HG03439 (cell line): ENCODE results near the gene GDF10.

ENCODE experiments used
- ATAC-seq: cut with Tn5 transposase; IDR thresholded peaks from one replicate; pipeline ENCODE4 v1.9.1; 2021; ENCODE audit warnings: mild to moderate bottlenecking, moderate library complexity; ENCODE audit not compliant: unreplicated experiment

GDF10 gene

DNA sequence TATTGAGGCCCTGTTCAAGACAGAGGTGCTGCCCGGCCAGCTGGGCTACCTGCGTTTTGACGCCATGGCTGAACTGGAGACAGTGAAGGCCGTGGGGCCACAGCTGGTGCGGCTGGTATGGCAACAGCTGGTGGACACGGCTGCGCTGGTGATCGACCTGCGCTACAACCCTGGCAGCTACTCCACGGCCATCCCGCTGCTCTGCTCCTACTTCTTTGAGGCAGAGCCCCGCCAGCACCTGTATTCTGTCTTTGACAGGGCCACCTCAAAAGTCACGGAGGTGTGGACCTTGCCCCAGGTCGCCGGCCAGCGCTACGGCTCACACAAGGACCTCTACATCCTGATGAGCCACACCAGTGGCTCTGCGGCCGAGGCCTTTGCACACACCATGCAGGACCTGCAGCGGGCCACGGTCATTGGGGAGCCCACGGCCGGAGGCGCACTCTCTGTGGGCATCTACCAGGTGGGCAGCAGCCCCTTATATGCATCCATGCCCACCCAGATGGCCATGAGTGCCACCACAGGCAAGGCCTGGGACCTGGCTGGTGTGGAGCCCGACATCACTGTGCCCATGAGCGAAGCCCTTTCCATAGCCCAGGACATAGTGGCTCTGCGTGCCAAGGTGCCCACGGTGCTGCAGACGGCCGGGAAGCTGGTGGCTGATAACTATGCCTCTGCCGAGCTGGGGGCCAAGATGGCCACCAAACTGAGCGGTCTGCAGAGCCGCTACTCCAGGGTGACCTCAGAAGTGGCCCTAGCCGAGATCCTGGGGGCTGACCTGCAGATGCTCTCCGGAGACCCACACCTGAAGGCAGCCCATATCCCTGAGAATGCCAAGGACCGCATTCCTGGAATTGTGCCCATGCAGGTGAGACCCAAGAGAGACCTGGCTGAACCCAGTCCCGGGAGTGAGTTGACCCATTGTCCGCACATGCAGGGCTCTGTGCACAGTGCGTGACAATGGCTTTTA, 51.0 kb downstream of the GDF10 start:
- ATAC-seq: no peak

GRCh38 chr10:47351899-47352815, 52.2 kb downstream of the GDF10 start:
- no peak for ATAC-seq

- no peak for ATAC-seq
Measured at GRCh38 chr10:47353351-47353750, 53.4 kb downstream of the GDF10 start.

DNA sequence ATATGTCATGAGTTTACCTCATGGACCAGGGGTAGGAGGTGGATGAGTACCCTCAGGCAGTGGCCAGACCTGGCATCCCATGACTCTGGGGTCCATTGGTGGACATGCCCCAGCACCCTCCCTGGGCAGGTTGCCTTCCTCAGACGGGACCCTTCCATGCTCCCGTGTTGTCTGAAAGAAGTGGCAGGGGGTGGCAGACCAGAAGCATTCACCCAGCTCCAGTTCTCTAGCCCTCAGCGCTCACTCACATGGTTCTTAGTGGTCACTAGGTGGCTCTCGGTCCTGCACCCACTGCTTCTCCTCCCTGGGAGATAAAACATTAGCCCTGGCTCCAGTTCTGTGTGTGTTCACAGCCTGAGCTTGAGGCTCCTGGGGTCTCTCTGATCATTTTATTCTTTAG, 54.2 kb downstream of the GDF10 start:
- ATAC-seq: no peak

DNA sequence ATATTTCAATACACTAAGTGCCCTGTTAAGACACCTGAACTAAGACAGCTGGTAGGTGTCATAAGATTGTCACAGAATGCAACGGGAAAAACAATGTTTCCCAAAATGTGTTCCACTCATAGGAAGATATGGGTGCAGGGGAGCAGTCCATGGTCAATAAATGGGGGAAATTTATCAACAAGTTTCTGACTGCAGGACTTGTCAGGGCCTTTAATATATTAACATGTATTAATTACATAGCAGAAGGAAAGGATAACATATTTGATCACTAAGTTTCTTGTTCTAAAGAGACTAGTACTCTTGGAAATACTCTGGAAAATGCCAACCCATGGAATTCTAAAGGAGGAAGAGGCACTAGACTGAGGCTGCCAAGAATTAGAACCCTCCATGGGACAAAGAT, 54.9 kb downstream of the GDF10 start:
- no peak for ATAC-seq

DNA sequence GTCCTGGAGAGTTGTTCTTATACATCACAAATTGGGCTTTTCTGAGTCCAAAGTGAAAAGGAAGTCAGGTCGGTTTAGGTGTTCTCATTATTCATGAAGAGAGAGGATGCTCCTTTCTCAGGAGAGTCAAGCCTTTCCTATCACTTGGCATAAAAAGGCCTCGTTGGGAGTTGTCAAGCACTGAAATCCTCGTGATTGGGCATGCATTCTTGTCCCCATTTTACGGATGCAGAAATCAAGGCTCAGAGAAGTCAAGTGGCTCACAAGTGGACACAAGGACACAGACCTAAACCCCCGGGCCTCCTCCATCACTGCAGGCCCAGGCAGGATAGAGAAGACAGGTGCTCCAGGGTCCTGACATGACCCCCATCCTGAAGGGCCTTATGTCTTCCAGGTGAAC, 56.7 kb downstream of the GDF10 start:
- ATAC-seq: no peak

- no peak for ATAC-seq
Measured at GRCh38 chr10:47357131-47357582, 57.2 kb downstream of the GDF10 start.

GRCh38 chr10:47357911-47358310, 57.9 kb downstream of the GDF10 start:
- no peak for ATAC-seq

DNA sequence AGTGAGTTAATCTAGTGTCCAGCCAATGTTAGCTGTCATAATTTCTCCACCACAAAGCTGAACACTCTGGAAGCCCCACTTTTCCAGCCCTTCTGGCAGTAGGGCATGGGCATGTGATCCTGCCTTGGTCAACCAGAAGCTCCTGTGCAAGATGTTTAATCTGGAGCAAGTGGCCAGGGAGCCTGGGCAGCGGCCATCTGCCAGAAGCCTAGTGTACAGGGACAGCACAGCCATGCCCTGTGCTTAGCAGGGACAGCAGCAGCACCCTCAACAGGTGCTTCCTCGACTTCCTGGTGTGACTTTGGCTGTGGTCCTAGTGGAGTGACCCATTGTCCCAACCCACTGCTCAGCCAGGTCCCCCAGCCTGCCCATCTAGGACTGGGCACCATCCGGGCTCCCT, 58.5 kb downstream of the GDF10 start:
- ATAC-seq: no peak

GRCh38 chr10:47359101-47359500, 59.1 kb downstream of the GDF10 start:
- ATAC-seq: no peak

- no peak for ATAC-seq
Measured at GRCh38 chr10:47359626-47360418, 59.8 kb downstream of the GDF10 start.

GRCh38 chr10:47360419-47361040, 60.5 kb downstream of the GDF10 start:
- no peak for ATAC-seq

DNA sequence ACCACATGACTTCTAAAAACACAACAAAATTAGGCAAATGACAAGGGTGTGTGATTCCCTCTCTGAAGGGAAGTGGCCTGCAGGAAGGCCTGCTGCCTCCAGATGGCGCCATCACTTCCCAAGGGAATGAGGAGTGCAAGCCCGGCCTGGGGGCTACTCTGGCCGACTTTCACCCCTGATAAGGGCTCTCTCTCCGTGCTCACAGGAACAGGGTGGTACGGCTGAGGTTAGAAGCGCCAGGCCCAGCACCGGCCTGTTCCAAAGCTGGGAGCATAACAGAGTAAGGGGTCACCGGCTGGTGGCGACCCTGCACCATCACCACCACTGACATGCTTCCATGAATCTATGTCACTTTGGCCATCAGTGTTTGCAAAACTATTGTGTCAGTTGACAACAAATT, 61.3 kb downstream of the GDF10 start:
- ATAC-seq: no peak

- ATAC-seq: no peak
Measured at GRCh38 chr10:47362199-47362598, 62.2 kb downstream of the GDF10 start.
